ENCODE results near the gene FGFR3.

GRCh38 chr4:1768367-1769034, 24.6 kb upstream of the FGFR3 start:
- TF ChIP-seq CTCF (IDR thresholded peaks at IDR 0.05) (no peak), POLR2A (IDR thresholded peaks at IDR 0.05; ENCODE audit: low read depth) (no peak)

Data from esophagus muscularis mucosa (tissue), 3 donors.